GM13977 (cell line): ENCODE measurements around the gene ADAMTS17.

Experiments
- DNase-seq: peaks from one replicate; pipeline ENCODE4 v3.0.0; 2012; ENCODE audit warnings: low spot score
- in situ Hi-C: fragments of 300-500 bp; cut with MboI; formaldehyde crosslinking; loops from one replicate; pipeline ENCODE4 v1.12.0; 2022; ENCODE audit warnings: low sequenced_read_pairs, low pct_unique_long_range_greater_than_20kb, mixed read lengths, inconsistent platforms; ENCODE audit not compliant: unreplicated experiment
- TF ChIP-seq, protein P1 (sequence below): IDR thresholded peaks from 2 replicates; pipeline ENCODE4 v1.5.1; 2012; ENCODE audit warnings: mild to moderate bottlenecking, control low read depth; ENCODE audit not compliant: insufficient read depth; ENCODE audit errors: extremely low read depth, missing control alignments

Gene ADAMTS17

GRCh38 chr15:100174159-100174903 lies 167.4 kb downstream of the ADAMTS17 start:
- DNase-seq = no peak
- TF ChIP-seq, protein P1, sequence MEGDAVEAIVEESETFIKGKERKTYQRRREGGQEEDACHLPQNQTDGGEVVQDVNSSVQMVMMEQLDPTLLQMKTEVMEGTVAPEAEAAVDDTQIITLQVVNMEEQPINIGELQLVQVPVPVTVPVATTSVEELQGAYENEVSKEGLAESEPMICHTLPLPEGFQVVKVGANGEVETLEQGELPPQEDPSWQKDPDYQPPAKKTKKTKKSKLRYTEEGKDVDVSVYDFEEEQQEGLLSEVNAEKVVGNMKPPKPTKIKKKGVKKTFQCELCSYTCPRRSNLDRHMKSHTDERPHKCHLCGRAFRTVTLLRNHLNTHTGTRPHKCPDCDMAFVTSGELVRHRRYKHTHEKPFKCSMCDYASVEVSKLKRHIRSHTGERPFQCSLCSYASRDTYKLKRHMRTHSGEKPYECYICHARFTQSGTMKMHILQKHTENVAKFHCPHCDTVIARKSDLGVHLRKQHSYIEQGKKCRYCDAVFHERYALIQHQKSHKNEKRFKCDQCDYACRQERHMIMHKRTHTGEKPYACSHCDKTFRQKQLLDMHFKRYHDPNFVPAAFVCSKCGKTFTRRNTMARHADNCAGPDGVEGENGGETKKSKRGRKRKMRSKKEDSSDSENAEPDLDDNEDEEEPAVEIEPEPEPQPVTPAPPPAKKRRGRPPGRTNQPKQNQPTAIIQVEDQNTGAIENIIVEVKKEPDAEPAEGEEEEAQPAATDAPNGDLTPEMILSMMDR = no peak
- in situ Hi-C loops = no loop called here

DNA sequence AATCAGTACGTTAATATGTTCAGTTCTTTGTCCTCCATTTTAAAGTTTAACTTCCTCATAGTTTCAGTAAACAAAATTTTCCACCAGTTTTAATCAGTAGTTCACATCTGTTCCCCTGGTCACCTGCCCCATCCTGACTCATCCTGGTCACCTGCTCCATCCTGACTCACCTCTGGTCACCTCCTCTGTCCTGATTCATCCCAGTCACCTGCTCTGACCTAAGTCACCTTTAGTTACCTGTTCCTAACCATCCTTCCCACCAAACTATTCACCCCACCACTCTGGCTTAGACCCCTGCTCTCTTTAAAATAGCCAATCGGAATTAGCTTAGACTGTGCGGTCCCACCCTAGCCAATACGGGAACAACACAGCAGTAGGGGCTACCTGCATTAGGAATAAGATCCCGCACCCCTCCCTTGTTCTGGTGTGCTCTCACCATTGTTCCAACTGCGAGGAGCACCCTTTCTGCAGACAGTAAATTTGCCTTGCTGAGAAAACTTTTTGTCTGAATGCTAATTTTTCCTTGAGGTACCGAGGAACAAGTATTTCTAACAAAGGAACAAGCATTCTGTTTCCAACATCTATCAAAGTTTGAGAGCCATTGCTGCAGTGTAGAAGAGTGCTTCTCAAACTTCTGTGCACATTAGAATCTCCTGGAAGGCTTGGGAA lies 169.3 kb downstream of the ADAMTS17 start:
- in situ Hi-C loops = no loop called here
- no peak for DNase-seq
- TF ChIP-seq, protein P1 = no peak

- TF ChIP-seq, protein P1 = no peak
- no peak for DNase-seq
- in situ Hi-C loops = no loop called here
These were observed 170.4 kb downstream of the ADAMTS17 start for GRCh38 chr15:100171411-100171810.

- in situ Hi-C loops = no loop called here
- DNase-seq = peak; percentile 41
- TF ChIP-seq, protein P1 = no peak
These were observed 171.2 kb downstream of the ADAMTS17 start for GRCh38 chr15:100170291-100171210.

DNA sequence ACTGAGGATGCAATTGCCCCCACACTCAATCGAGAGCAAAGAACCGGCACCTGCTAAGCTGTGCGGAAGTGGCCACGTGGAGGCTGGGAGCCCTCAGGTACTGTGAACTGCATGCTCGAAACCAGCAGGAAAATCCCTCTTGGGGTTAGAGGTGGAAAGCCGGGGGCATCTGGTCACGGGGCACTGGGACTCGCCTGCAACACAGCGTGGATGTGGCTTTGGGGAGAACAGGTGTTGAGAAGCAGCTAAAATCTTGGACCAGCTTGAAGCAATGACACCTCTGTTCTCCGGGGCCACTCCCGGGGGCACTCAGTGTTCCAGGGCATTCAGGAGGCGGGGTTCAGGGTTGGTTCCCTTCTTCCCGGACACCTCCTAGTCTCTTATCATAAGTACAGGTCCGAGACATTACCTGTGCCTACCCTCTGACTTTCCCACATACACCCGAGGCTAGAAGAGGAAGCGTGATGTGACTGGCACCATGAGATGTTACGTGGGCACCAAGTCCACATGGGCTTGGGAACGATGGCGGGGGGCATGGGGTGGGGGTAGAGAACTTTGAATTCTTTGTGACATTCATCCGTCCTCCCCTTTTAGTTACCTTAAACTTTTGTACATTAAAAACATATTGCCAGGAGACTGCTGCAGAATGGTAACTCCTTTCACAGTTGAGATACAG lies 172.0 kb downstream of the ADAMTS17 start:
- TF ChIP-seq, protein P1 = no peak
- in situ Hi-C loops = no loop called here
- DNase-seq = no peak

DNA sequence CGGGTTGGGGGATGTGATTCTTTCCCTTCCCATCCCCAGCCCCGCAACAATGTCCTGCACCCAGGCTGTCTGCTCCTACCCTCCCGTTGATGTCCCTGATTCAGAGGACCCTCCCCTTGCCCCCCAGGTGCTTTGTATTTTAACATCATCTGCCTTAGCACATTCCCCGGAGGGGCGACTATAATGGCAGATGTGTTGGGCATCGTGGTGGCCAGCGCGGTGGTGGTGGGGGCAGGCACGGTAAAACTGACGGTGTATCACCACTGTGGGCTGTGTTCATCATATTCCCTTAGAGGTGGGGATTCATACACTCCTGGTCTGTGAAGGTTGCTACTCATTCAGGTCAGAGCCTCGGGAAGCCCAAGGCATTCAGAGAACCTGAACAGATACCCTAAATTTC lies 173.0 kb downstream of the ADAMTS17 start:
- in situ Hi-C loops = no loop called here
- DNase-seq = no peak
- TF ChIP-seq, protein P1 = no peak
